Vagina (tissue), 2 donors: ENCODE data around the gene PTMA. TPM values are rescaled to one million over a fixed set of nuclear protein-coding genes. Genes with fewer than 3 reads are reported as not detected.

Source experiments
- DNase-seq, 2 donors: peaks; one replicate each; pipeline ENCODE4 v3.0.0-alpha.2; 2017; ENCODE audit errors: extremely low spot score in 2 of 2
- H3K27ac ChIP-seq: fragments of 200-600 bp; sonication (generic); one replicate; pipeline ENCODE4 v1.5.1; 2019
- H3K27me3 ChIP-seq: fragments of 200-600 bp; sonication (generic); one replicate; pipeline ENCODE4 v1.5.1; 2019
- H3K36me3 ChIP-seq, 2 donors: fragments of 200-600 bp; sonication (generic); one replicate each; pipeline ENCODE4 v1.5.1; 2017 to 2019
- H3K4me1 ChIP-seq: fragments of 200-600 bp; sonication (generic); one replicate; pipeline ENCODE4 v1.5.1; 2019
- H3K4me3 ChIP-seq, 2 donors: fragments of 200-600 bp; sonication (generic); 1 replicate in 1 of 2; 2 replicates in 1 of 2; pipeline ENCODE4 v1.5.1; 2016 to 2019
- H3K9me3 ChIP-seq: fragments of 200-600 bp; sonication (generic); one replicate; pipeline ENCODE4 v1.5.1; 2019
- CTCF ChIP-seq, 3 experiments: fragments of 450-650 bp in 2 of 3; fragments of 200-600 bp in 1 of 3; sonication (generic) in 1 of 3; IDR thresholded peaks; one replicate each; pipeline ENCODE4 v1.5.1; 2017 to 2019; ENCODE audit warnings: antibody characterized with exemption in 3 of 3, mild to moderate bottlenecking in 2 of 3, moderate library complexity in 2 of 3
- POLR2A ChIP-seq, 2 donors: fragments of 450-650 bp; IDR thresholded peaks; one replicate each; pipeline ENCODE4 v1.6.1; 2017; ENCODE audit warnings: antibody characterized with exemption in 2 of 2, mild to moderate bottlenecking in 2 of 2, moderate library complexity in 2 of 2
- POLR2AphosphoS5 ChIP-seq, 2 donors: sonication (generic); formaldehyde crosslinking; IDR thresholded peaks; one replicate each; pipeline ENCODE4 v1.9.0; 2017; ENCODE audit warnings: antibody characterized with exemption in 2 of 2, mild to moderate bottlenecking in 2 of 2, low read depth in 1 of 2; ENCODE audit not compliant: insufficient read depth in 1 of 2
- intact Hi-C: fragments of 100-400 bp; cut with DNase I; formaldehyde crosslinking; loops from one replicate; pipeline ENCODE4 v1.15.1; 2023
- total RNA-seq: library from RNA; depleted of rRNA; stranded (reverse); fragments of >200 nt; gene quantifications from one replicate; pipeline ENCODE4 v1.2.3, GENCODE V29; 2016

The PTMA gene
- total RNA-seq, 1 donor from 2014 or later = 536 TPM

- Histone ChIP-seq H3K4me3 (no peak overlapping the region), H3K36me3 (no peaks in the 10 kb centered on the region), H3K9me3 (no peaks in the 10 kb centered on the region), H3K4me1 (peaks cover 49% of the 10 kb centered on the region), H3K27me3 (no peaks in the 10 kb centered on the region), H3K27ac (no peak overlapping the region)
- intact Hi-C loops = loop anchor here (10.0 kb wide), 1 partner anchor 211 kb away; the partner anchor contains the start of gene NCL
- no peak for TF ChIP-seq POLR2AphosphoS5 (IDR thresholded peaks at IDR 0.05; ENCODE audit: insufficient read depth in 1 of 2, low read depth in 1 of 2)
- no peak for TF ChIP-seq POLR2A (IDR thresholded peaks at IDR 0.05)
- no peak for TF ChIP-seq CTCF (IDR thresholded peaks at IDR 0.05)
- DNase-seq = no peak
Observed at GRCh38 chr2:231676243-231676642, 32.1 kb upstream of the PTMA start.

GRCh38 chr2:231677632-231678104 lies 30.7 kb upstream of the PTMA start:
- TF ChIP-seq POLR2AphosphoS5 (IDR thresholded peaks at IDR 0.05; ENCODE audit: insufficient read depth in 1 of 2, low read depth in 1 of 2) = peak in 1 of 2 donors; percentile 75
- TF ChIP-seq POLR2A (IDR thresholded peaks at IDR 0.05) = no peak
- peak; percentile 78 to 99 (median 99) for TF ChIP-seq CTCF (IDR thresholded peaks at IDR 0.05)
- H3K4me3 ChIP-seq = no peak overlapping the region
- peaks cover 45% of the 10 kb centered on the region for H3K4me1 ChIP-seq
- no peak for DNase-seq
- H3K27ac ChIP-seq = no peak overlapping the region
- H3K27me3 ChIP-seq = no peaks in the 10 kb centered on the region
- H3K36me3 ChIP-seq = no peaks in the 10 kb centered on the region
- intact Hi-C loops = loop anchor here (10.0 kb wide), 1 partner anchor 213 kb away; the partner anchor contains the start of gene NCL
- H3K9me3 ChIP-seq = no peaks in the 10 kb centered on the region

- Histone ChIP-seq H3K4me3 (no peak overlapping the region), H3K9me3 (no peaks in the 10 kb centered on the region), H3K4me1 (peaks cover 23% of the 10 kb centered on the region), H3K27me3 (no peaks in the 10 kb centered on the region), H3K27ac (peak overlapping the region; percentile 95), H3K36me3 (no peaks in the 10 kb centered on the region)
- TF ChIP-seq POLR2A (IDR thresholded peaks at IDR 0.05) (no peak), CTCF (IDR thresholded peaks at IDR 0.05) (no peak), POLR2AphosphoS5 (IDR thresholded peaks at IDR 0.05; ENCODE audit: insufficient read depth in 1 of 2, low read depth in 1 of 2) (no peak)
- DNase-seq = no peak
- intact Hi-C loops = loop anchor here (10.0 kb wide), 1 partner anchor 215 kb away; the partner anchor contains the start of gene NCL
Observed at GRCh38 chr2:231679908-231680284, 28.4 kb upstream of the PTMA start.

GRCh38 chr2:231680285-231680991 lies 27.9 kb upstream of the PTMA start:
- no peak for TF ChIP-seq CTCF (IDR thresholded peaks at IDR 0.05)
- TF ChIP-seq POLR2AphosphoS5 (IDR thresholded peaks at IDR 0.05; ENCODE audit: insufficient read depth in 1 of 2, low read depth in 1 of 2) = peak in 1 of 2 donors; percentile 26
- TF ChIP-seq POLR2A (IDR thresholded peaks at IDR 0.05) = no peak
- H3K9me3 ChIP-seq = no peaks in the 10 kb centered on the region
- peaks cover 19% of the 10 kb centered on the region for H3K4me1 ChIP-seq
- intact Hi-C loops = no loop called here
- no peak for DNase-seq
- H3K36me3 ChIP-seq = no peaks in the 10 kb centered on the region
- H3K27me3 ChIP-seq = no peaks in the 10 kb centered on the region
- H3K27ac ChIP-seq = peak overlapping the region; percentile 95
- H3K4me3 ChIP-seq = peak overlapping the region; percentile 54 to 61
